ENCODE results near the gene PRKCA. TPM values are rescaled to one million over a fixed set of nuclear protein-coding genes. Genes with fewer than 3 reads are reported as not detected.
A peak's percentile ranks its signal among the peaks of the same experiment; 100 is the strongest.

The PRKCA gene
- total RNA-seq, 1 donor from 2014 or later: 16.4 TPM

- Mint-ChIP-seq H3K4me3 (ENCODE audit: low read depth) (no peak overlapping the region), H3K27me3 (no peaks in the 10 kb centered on the region), H3K36me3 (ENCODE audit: insufficient read depth) (no peaks in the 10 kb centered on the region), H3K9me3 (ENCODE audit: low read depth) (no peaks in the 10 kb centered on the region), H3K4me1 (ENCODE audit: low read depth) (no peaks in the 10 kb centered on the region), H3K27ac (no peak overlapping the region)
- no peak for TF ChIP-seq CTCF (IDR thresholded peaks at IDR 0.05; ENCODE audit: unreplicated experiment)
- no peak for DNase-seq (ENCODE audit: low spot score, unreplicated experiment)
These were observed 293.5 kb downstream of the PRKCA start for GRCh38 chr17:66595893-66596292.

GRCh38 chr17:66602659-66603384 is 300.4 kb downstream of the PRKCA start:
- no peak for DNase-seq (ENCODE audit: low spot score, unreplicated experiment)
- Mint-ChIP-seq H3K4me1 (ENCODE audit: low read depth) (no peaks in the 10 kb centered on the region), H3K36me3 (ENCODE audit: insufficient read depth) (no peaks in the 10 kb centered on the region), H3K9me3 (ENCODE audit: low read depth) (no peaks in the 10 kb centered on the region), H3K27ac (no peak overlapping the region), H3K27me3 (no peaks in the 10 kb centered on the region), H3K4me3 (ENCODE audit: low read depth) (no peak overlapping the region)
- no peak for TF ChIP-seq CTCF (IDR thresholded peaks at IDR 0.05; ENCODE audit: unreplicated experiment)

- Mint-ChIP-seq H3K4me3 (ENCODE audit: low read depth) (no peak overlapping the region), H3K36me3 (ENCODE audit: insufficient read depth) (no peaks in the 10 kb centered on the region), H3K4me1 (ENCODE audit: low read depth) (peaks cover 7% of the 10 kb centered on the region), H3K27ac (no peak overlapping the region), H3K27me3 (no peaks in the 10 kb centered on the region), H3K9me3 (ENCODE audit: low read depth) (no peaks in the 10 kb centered on the region)
- no peak for DNase-seq (ENCODE audit: low spot score, unreplicated experiment)
- no peak for TF ChIP-seq CTCF (IDR thresholded peaks at IDR 0.05; ENCODE audit: unreplicated experiment)
These were observed 302.0 kb downstream of the PRKCA start for GRCh38 chr17:66604376-66604775.

GRCh38 chr17:66605541-66605940 is 303.1 kb downstream of the PRKCA start:
- Mint-ChIP-seq H3K4me1 (ENCODE audit: low read depth) (peaks cover 15% of the 10 kb centered on the region), H3K27me3 (no peaks in the 10 kb centered on the region), H3K36me3 (ENCODE audit: insufficient read depth) (no peaks in the 10 kb centered on the region), H3K9me3 (ENCODE audit: low read depth) (peaks cover 6% of the 10 kb centered on the region), H3K27ac (no peak overlapping the region), H3K4me3 (ENCODE audit: low read depth) (no peak overlapping the region)
- no peak for DNase-seq (ENCODE audit: low spot score, unreplicated experiment)
- no peak for TF ChIP-seq CTCF (IDR thresholded peaks at IDR 0.05; ENCODE audit: unreplicated experiment)

- no peak for DNase-seq (ENCODE audit: low spot score, unreplicated experiment)
- Mint-ChIP-seq H3K36me3 (ENCODE audit: insufficient read depth) (peaks cover 1% of the 10 kb centered on the region), H3K9me3 (ENCODE audit: low read depth) (peaks cover 16% of the 10 kb centered on the region), H3K27me3 (no peaks in the 10 kb centered on the region), H3K4me3 (ENCODE audit: low read depth) (no peak overlapping the region), H3K27ac (peak overlapping the region; percentile 49), H3K4me1 (ENCODE audit: low read depth) (peaks cover 17% of the 10 kb centered on the region)
- no peak for TF ChIP-seq CTCF (IDR thresholded peaks at IDR 0.05; ENCODE audit: unreplicated experiment)
These were observed 308.1 kb downstream of the PRKCA start for GRCh38 chr17:66610361-66611133.

All from progenitor cell of endocrine pancreas (in vitro differentiated cells).